ENCODE measurements around the gene DCUN1D4. TPM values are rescaled to one million over a fixed set of nuclear protein-coding genes. Genes with fewer than 3 reads are reported as not detected.

Gene DCUN1D4
- total and polyA plus RNA-seq, 2 donors (not counting 1 experiment from before 2014, with no cell fraction given), result 44.3 to 50.7 TPM

GRCh38 chr4:51870441-51871188 is 27.7 kb downstream of the DCUN1D4 start:
- no peak for TF ChIP-seq EZH2 (IDR thresholded peaks at IDR 0.05; ENCODE audit: low read length, missing control alignments)
- no peak for TF ChIP-seq CTCF (conservative IDR thresholded peaks at IDR 0.05 in 1 of 2, IDR thresholded peaks at IDR 0.05 in 1 of 2; ENCODE audit: low read depth in 1 of 2, low read length in 2 of 2)
- Histone ChIP-seq H3K9ac (ENCODE audit: insufficient read depth, low read length) (no peak overlapping the region), H3K9me3 (ENCODE audit: control insufficient read depth, insufficient read depth, low read depth, low read length) (no peaks in the 10 kb centered on the region), H3K36me3 (ENCODE audit: control insufficient read depth, insufficient read depth, low read length) (peaks cover 10% of the 10 kb centered on the region), H2AFZ (ENCODE audit: low read length) (no peak overlapping the region), H4K20me1 (ENCODE audit: control insufficient read depth, extremely low read depth, insufficient read depth, low read length) (no peaks in the 10 kb centered on the region), H3K4me2 (ENCODE audit: extremely low read depth, insufficient read depth, low read length) (no peak overlapping the region), H3K27me3 (ENCODE audit: control insufficient read depth, insufficient read depth, low read length) (no peaks in the 10 kb centered on the region), H3K79me2 (ENCODE audit: control insufficient read depth, insufficient read depth, low read length) (no peaks in the 10 kb centered on the region), H3K4me1 (ENCODE audit: control insufficient read depth, extremely low read depth, insufficient read depth, low read length) (no peaks in the 10 kb centered on the region), H3K27ac (ENCODE audit: insufficient read depth, low read length) (no peak overlapping the region), H3K4me3 (replicated peaks in 1 of 4; ENCODE audit: control extremely low read depth in 1 of 4, insufficient read depth in 1 of 4, low read depth in 3 of 4, low read length in 4 of 4) (no peak overlapping the region)
- DNase-seq (ENCODE audit: low read depth in 2 of 2), result peak; percentile 5 to 11

DNA sequence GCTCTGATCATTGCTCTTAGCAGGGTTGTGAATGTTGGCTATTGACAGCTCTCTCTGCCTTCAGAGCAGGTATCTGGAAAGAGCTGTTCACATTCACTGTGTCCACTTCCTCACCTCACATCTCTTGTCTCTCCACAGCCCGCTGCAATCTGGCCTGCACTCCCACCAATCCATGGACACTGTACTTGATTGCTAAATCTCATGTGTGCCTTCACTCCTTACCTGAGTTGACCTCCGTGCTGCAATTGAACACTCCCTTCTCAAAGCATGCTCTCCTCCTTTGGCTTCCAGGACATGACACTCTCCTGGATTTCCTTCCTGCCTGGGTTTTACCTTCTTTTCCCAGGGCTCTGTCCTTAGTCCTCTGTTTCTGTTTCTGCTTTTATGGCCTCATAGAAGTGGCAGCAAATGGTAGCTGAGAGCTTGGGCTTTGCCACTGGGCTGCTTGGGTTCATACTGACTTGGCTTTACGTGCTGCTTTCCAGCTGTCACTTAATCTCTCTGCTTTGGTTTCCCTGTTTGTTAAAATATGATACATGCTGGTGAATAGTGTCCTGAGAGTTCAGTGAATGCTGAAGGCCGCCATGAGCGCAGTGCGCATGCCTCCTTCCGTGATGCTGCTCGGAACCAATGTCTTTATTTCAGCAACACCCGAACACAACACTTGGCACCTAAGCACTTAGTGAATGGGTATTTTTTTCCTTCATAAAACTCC is 29.5 kb downstream of the DCUN1D4 start:
- Histone ChIP-seq H3K36me3 (ENCODE audit: control insufficient read depth, insufficient read depth, low read length) (peaks cover 5% of the 10 kb centered on the region), H3K27ac (ENCODE audit: insufficient read depth, low read length) (no peak overlapping the region), H3K4me1 (ENCODE audit: control insufficient read depth, extremely low read depth, insufficient read depth, low read length) (no peaks in the 10 kb centered on the region), H3K9ac (ENCODE audit: insufficient read depth, low read length) (no peak overlapping the region), H2AFZ (ENCODE audit: low read length) (no peak overlapping the region), H3K79me2 (ENCODE audit: control insufficient read depth, insufficient read depth, low read length) (no peaks in the 10 kb centered on the region), H3K9me3 (ENCODE audit: control insufficient read depth, insufficient read depth, low read depth, low read length) (no peaks in the 10 kb centered on the region), H4K20me1 (ENCODE audit: control insufficient read depth, extremely low read depth, insufficient read depth, low read length) (no peaks in the 10 kb centered on the region), H3K27me3 (ENCODE audit: control insufficient read depth, insufficient read depth, low read length) (no peaks in the 10 kb centered on the region), H3K4me3 (replicated peaks in 1 of 4; ENCODE audit: control extremely low read depth in 1 of 4, insufficient read depth in 1 of 4, low read depth in 3 of 4, low read length in 4 of 4) (no peak overlapping the region), H3K4me2 (ENCODE audit: extremely low read depth, insufficient read depth, low read length) (no peak overlapping the region)
- TF ChIP-seq CTCF (conservative IDR thresholded peaks at IDR 0.05 in 1 of 2, IDR thresholded peaks at IDR 0.05 in 1 of 2; ENCODE audit: low read depth in 1 of 2, low read length in 2 of 2), result no peak
- no peak for TF ChIP-seq EZH2 (IDR thresholded peaks at IDR 0.05; ENCODE audit: low read length, missing control alignments)
- DNase-seq (ENCODE audit: low read depth in 2 of 2), result no peak

- Histone ChIP-seq H3K9ac (ENCODE audit: insufficient read depth, low read length) (no peak overlapping the region), H3K4me1 (ENCODE audit: control insufficient read depth, extremely low read depth, insufficient read depth, low read length) (no peaks in the 10 kb centered on the region), H3K4me2 (ENCODE audit: extremely low read depth, insufficient read depth, low read length) (no peak overlapping the region), H2AFZ (ENCODE audit: low read length) (no peak overlapping the region), H3K27me3 (ENCODE audit: control insufficient read depth, insufficient read depth, low read length) (no peaks in the 10 kb centered on the region), H3K36me3 (ENCODE audit: control insufficient read depth, insufficient read depth, low read length) (peaks cover 5% of the 10 kb centered on the region), H3K4me3 (replicated peaks in 1 of 4; ENCODE audit: control extremely low read depth in 1 of 4, insufficient read depth in 1 of 4, low read depth in 3 of 4, low read length in 4 of 4) (no peak overlapping the region), H3K79me2 (ENCODE audit: control insufficient read depth, insufficient read depth, low read length) (no peaks in the 10 kb centered on the region), H3K9me3 (ENCODE audit: control insufficient read depth, insufficient read depth, low read depth, low read length) (no peaks in the 10 kb centered on the region), H3K27ac (ENCODE audit: insufficient read depth, low read length) (no peak overlapping the region), H4K20me1 (ENCODE audit: control insufficient read depth, extremely low read depth, insufficient read depth, low read length) (no peaks in the 10 kb centered on the region)
- DNase-seq (ENCODE audit: low read depth in 2 of 2), result no peak
- TF ChIP-seq CTCF (conservative IDR thresholded peaks at IDR 0.05 in 1 of 2, IDR thresholded peaks at IDR 0.05 in 1 of 2; ENCODE audit: low read depth in 1 of 2, low read length in 2 of 2) (no peak), EZH2 (IDR thresholded peaks at IDR 0.05; ENCODE audit: low read length, missing control alignments) (no peak)
These were observed 31.6 kb downstream of the DCUN1D4 start for GRCh38 chr4:51874551-51874950.

All from fibroblast of lung (primary cell).